ENCODE data around the gene OR51B6.
"Not testable (repeated sequence)": the region's sequence is repeated elsewhere in the genome, so short reads cannot be mapped to it uniquely, and the experiment has no call there.

Gene OR51B6

GRCh38 chr11:5339771-5340322 is 11.5 kb upstream of the OR51B6 start:
- Histone ChIP-seq H3K4me1 (ENCODE audit: control insufficient read depth, insufficient read depth, low read length) (peaks cover 4% of the 10 kb centered on the region), H3K9me3 (ENCODE audit: control insufficient read depth, insufficient read depth, low read length) (no peaks in the 10 kb centered on the region), H3K9ac (ENCODE audit: low read depth, low read length) (no peak overlapping the region), H3K4me3 (ENCODE audit: low read depth, low read length) (no peak overlapping the region), H3K27me3 (ENCODE audit: control insufficient read depth, insufficient read depth, low read length) (no peaks in the 10 kb centered on the region), H3K36me3 (ENCODE audit: control insufficient read depth, insufficient read depth, low read length) (no peaks in the 10 kb centered on the region)

- no peak within 1 kb of the TSS for H3K9ac ChIP-seq (ENCODE audit: low read depth, low read length)
- H3K27me3 ChIP-seq (ENCODE audit: control insufficient read depth, insufficient read depth, low read length) = no peaks in the 10 kb centered on the region
- H3K9me3 ChIP-seq (ENCODE audit: control insufficient read depth, insufficient read depth, low read length) = no peaks in the 10 kb centered on the region
Measured at GRCh38 chr11:5343474-5344335, 7.6 kb upstream of the OR51B6 start, which contains the start of gene OR51B5. TSS of gene OR51B5 (minus strand) at chr11:5343524. CDS start at chr11:5343524, 0 bp downstream.

GRCh38 chr11:5345831-5346230 is 5.5 kb upstream of the OR51B6 start:
- Histone ChIP-seq H3K9me3 (ENCODE audit: control insufficient read depth, insufficient read depth, low read length) (no peaks in the 10 kb centered on the region), H3K4me3 (ENCODE audit: low read depth, low read length) (no peak overlapping the region), H3K36me3 (ENCODE audit: control insufficient read depth, insufficient read depth, low read length) (no peaks in the 10 kb centered on the region), H3K27me3 (ENCODE audit: control insufficient read depth, insufficient read depth, low read length) (no peaks in the 10 kb centered on the region), H3K9ac (ENCODE audit: low read depth, low read length) (no peak overlapping the region), H3K4me1 (ENCODE audit: control insufficient read depth, insufficient read depth, low read length) (peaks cover 4% of the 10 kb centered on the region)

More at GRCh38 chr11:5343474-5344335, 7.6 kb upstream of the OR51B6 start, which contains the start of gene OR51B5:
- Histone ChIP-seq H3K4me3 (ENCODE audit: low read depth, low read length) (no peak within 1 kb of the TSS), H3K36me3 (ENCODE audit: control insufficient read depth, insufficient read depth, low read length) (no peaks in the 10 kb centered on the region), H3K4me1 (ENCODE audit: control insufficient read depth, insufficient read depth, low read length) (peaks cover 4% of the 10 kb centered on the region)

- Histone ChIP-seq H3K9me3 (ENCODE audit: control insufficient read depth, insufficient read depth, low read length) (no peaks in the 10 kb centered on the region), H3K36me3 (ENCODE audit: control insufficient read depth, insufficient read depth, low read length) (no peaks in the 10 kb centered on the region), H3K4me3 (ENCODE audit: low read depth, low read length) (no peak overlapping the region)
Measured at GRCh38 chr11:5348551-5349194, 2.6 kb upstream of the OR51B6 start.

GRCh38 chr11:5349550-5349949 is 1.8 kb upstream of the OR51B6 start:
- Histone ChIP-seq H3K9me3 (ENCODE audit: control insufficient read depth, insufficient read depth, low read length) (no peaks in the 10 kb centered on the region), H3K36me3 (ENCODE audit: control insufficient read depth, insufficient read depth, low read length) (no peaks in the 10 kb centered on the region), H3K27me3 (ENCODE audit: control insufficient read depth, insufficient read depth, low read length) (no peaks in the 10 kb centered on the region), H3K9ac (ENCODE audit: low read depth, low read length) (no peak overlapping the region), H3K4me1 (ENCODE audit: control insufficient read depth, insufficient read depth, low read length) (no peaks in the 10 kb centered on the region), H3K4me3 (ENCODE audit: low read depth, low read length) (no peak overlapping the region)

More at GRCh38 chr11:5348551-5349194, 2.6 kb upstream of the OR51B6 start:
- no peak overlapping the region for H3K9ac ChIP-seq (ENCODE audit: low read depth, low read length)
- H3K27me3 ChIP-seq (ENCODE audit: control insufficient read depth, insufficient read depth, low read length) = no peaks in the 10 kb centered on the region
- H3K4me1 ChIP-seq (ENCODE audit: control insufficient read depth, insufficient read depth, low read length) = peaks cover 2% of the 10 kb centered on the region

GRCh38 chr11:5356031-5356430 is 4.7 kb downstream of the OR51B6 start:
- H3K9ac ChIP-seq (ENCODE audit: low read depth, low read length); H3K27me3 ChIP-seq (ENCODE audit: control insufficient read depth, insufficient read depth, low read length); H3K9me3 ChIP-seq (ENCODE audit: control insufficient read depth, insufficient read depth, low read length); H3K36me3 ChIP-seq (ENCODE audit: control insufficient read depth, insufficient read depth, low read length); H3K4me3 ChIP-seq (ENCODE audit: low read depth, low read length); H3K4me1 ChIP-seq (ENCODE audit: control insufficient read depth, insufficient read depth, low read length): not testable (repeated sequence)

- H3K4me3 ChIP-seq (ENCODE audit: low read depth, low read length) = no peak overlapping the region
- H3K9ac ChIP-seq (ENCODE audit: low read depth, low read length) = no peak overlapping the region
- H3K4me1 ChIP-seq (ENCODE audit: control insufficient read depth, insufficient read depth, low read length) = no peaks in the 10 kb centered on the region
- H3K36me3 ChIP-seq (ENCODE audit: control insufficient read depth, insufficient read depth, low read length) = no peaks in the 10 kb centered on the region
- no peaks in the 10 kb centered on the region for H3K27me3 ChIP-seq (ENCODE audit: control insufficient read depth, insufficient read depth, low read length)
- H3K9me3 ChIP-seq (ENCODE audit: control insufficient read depth, insufficient read depth, low read length) = no peaks in the 10 kb centered on the region
Measured at GRCh38 chr11:5362017-5362625, 10.8 kb downstream of the OR51B6 start.

GRCh38 chr11:5363679-5364078 is 12.4 kb downstream of the OR51B6 start:
- Histone ChIP-seq H3K9ac (ENCODE audit: low read depth, low read length) (no peak overlapping the region), H3K36me3 (ENCODE audit: control insufficient read depth, insufficient read depth, low read length) (no peaks in the 10 kb centered on the region), H3K27me3 (ENCODE audit: control insufficient read depth, insufficient read depth, low read length) (no peaks in the 10 kb centered on the region), H3K4me3 (ENCODE audit: low read depth, low read length) (no peak overlapping the region), H3K9me3 (ENCODE audit: control insufficient read depth, insufficient read depth, low read length) (no peaks in the 10 kb centered on the region), H3K4me1 (ENCODE audit: control insufficient read depth, insufficient read depth, low read length) (no peaks in the 10 kb centered on the region)

GRCh38 chr11:5364214-5364613 is 12.9 kb downstream of the OR51B6 start:
- Histone ChIP-seq H3K9ac (ENCODE audit: low read depth, low read length) (no peak overlapping the region), H3K9me3 (ENCODE audit: control insufficient read depth, insufficient read depth, low read length) (no peaks in the 10 kb centered on the region), H3K4me1 (ENCODE audit: control insufficient read depth, insufficient read depth, low read length) (no peaks in the 10 kb centered on the region), H3K27me3 (ENCODE audit: control insufficient read depth, insufficient read depth, low read length) (no peaks in the 10 kb centered on the region), H3K36me3 (ENCODE audit: control insufficient read depth, insufficient read depth, low read length) (no peaks in the 10 kb centered on the region), H3K4me3 (ENCODE audit: low read depth, low read length) (no peak overlapping the region)

GRCh38 chr11:5366365-5366764 is 15.1 kb downstream of the OR51B6 start:
- H3K9ac ChIP-seq (ENCODE audit: low read depth, low read length); H3K9me3 ChIP-seq (ENCODE audit: control insufficient read depth, insufficient read depth, low read length); H3K4me1 ChIP-seq (ENCODE audit: control insufficient read depth, insufficient read depth, low read length); H3K4me3 ChIP-seq (ENCODE audit: low read depth, low read length); H3K27me3 ChIP-seq (ENCODE audit: control insufficient read depth, insufficient read depth, low read length); H3K36me3 ChIP-seq (ENCODE audit: control insufficient read depth, insufficient read depth, low read length): not testable (repeated sequence)

- Histone ChIP-seq H3K4me3 (ENCODE audit: low read depth, low read length) (no peak overlapping the region), H3K9ac (ENCODE audit: low read depth, low read length) (no peak overlapping the region), H3K36me3 (ENCODE audit: control insufficient read depth, insufficient read depth, low read length) (no peaks in the 10 kb centered on the region), H3K27me3 (ENCODE audit: control insufficient read depth, insufficient read depth, low read length) (no peaks in the 10 kb centered on the region), H3K4me1 (ENCODE audit: control insufficient read depth, insufficient read depth, low read length) (no peaks in the 10 kb centered on the region), H3K9me3 (ENCODE audit: control insufficient read depth, insufficient read depth, low read length) (no peaks in the 10 kb centered on the region)
Measured at GRCh38 chr11:5366856-5367255, 15.5 kb downstream of the OR51B6 start.

All from iPS-15b (cell line).